Ovary (tissue), 3 donors: ENCODE data around the gene IL18R1.

Experiments
- CTCF ChIP-seq, 3 donors: fragments of 450-650 bp in 2 of 3; fragments of 200-600 bp in 1 of 3; IDR thresholded peaks; one replicate each; pipeline versions ENCODE4 v1.5.1 to v1.8.0; 2016 to 2022; ENCODE audit warnings: antibody characterized with exemption in 3 of 3, mild to moderate bottlenecking in 1 of 3
- EP300 ChIP-seq: sonication (generic); formaldehyde crosslinking; IDR thresholded peaks from one replicate; pipeline ENCODE4 v1.6.1; 2017; ENCODE audit warnings: antibody characterized with exemption
- POLR2A ChIP-seq: fragments of 450-650 bp; IDR thresholded peaks from one replicate; pipeline ENCODE4 v1.6.1; 2017; ENCODE audit warnings: antibody characterized with exemption, mild to moderate bottlenecking, moderate library complexity
- donor health status: DM: no; HTN: no; CAD: no.

GRCh38 chr2:102366406-102367112 lies 11.0 kb downstream of the IL18R1 start:
- TF ChIP-seq CTCF (IDR thresholded peaks at IDR 0.05) (no peak), POLR2A (no peak), EP300 (no peak)
